Mesenchymal stem cell (in vitro differentiated cells and primary cell): ENCODE data around the gene PGA5. TPM values are rescaled to one million over a fixed set of nuclear protein-coding genes. Genes with fewer than 3 reads are reported as not detected.
"Not testable (repeated sequence)": the region's sequence is repeated elsewhere in the genome, so short reads cannot be mapped to it uniquely, and the experiment has no call there.

Source experiments
- DNase-seq: peaks from one replicate; pipeline ENCODE4 v3.0.0-alpha.2; 2013
- H2AFZ ChIP-seq: one replicate; pipeline ENCODE4 v1.6.1; 2013; ENCODE audit warnings: low read depth, mild to moderate bottlenecking, control low read depth, inconsistent platforms, low read length, moderate library complexity
- H2AK5ac ChIP-seq: 2 replicates; pipeline ENCODE4 v1.6.1; 2013; ENCODE audit warnings: low read length, moderate library complexity, mild to moderate bottlenecking, inconsistent platforms; ENCODE audit not compliant: severe bottlenecking
- H2BK120ac ChIP-seq: one replicate; pipeline ENCODE4 v1.6.1; 2013; ENCODE audit warnings: low read depth, mild to moderate bottlenecking, inconsistent platforms, low read length, moderate library complexity
- H2BK12ac ChIP-seq, 2 experiments: one replicate each; pipeline ENCODE4 v1.6.1; 2013; ENCODE audit warnings: inconsistent platforms in 2 of 2, low read length in 2 of 2, mild to moderate bottlenecking in 2 of 2, moderate library complexity in 2 of 2, control low read depth in 1 of 2
- H2BK15ac ChIP-seq: one replicate; pipeline ENCODE4 v1.6.1; 2013; ENCODE audit warnings: mild to moderate bottlenecking, low read depth, inconsistent platforms; ENCODE audit not compliant: poor library complexity, severe bottlenecking
- H2BK5ac ChIP-seq: 2 replicates; pipeline ENCODE4 v1.6.1; 2013; ENCODE audit warnings: low read depth, mild to moderate bottlenecking, low read length, control low read depth, inconsistent platforms; ENCODE audit not compliant: poor library complexity, severe bottlenecking
- H3K14ac ChIP-seq, 2 experiments: one replicate each; pipeline ENCODE4 v1.6.1; 2013; ENCODE audit warnings: inconsistent platforms in 2 of 2, low read length in 2 of 2, control low read depth in 1 of 2, mild to moderate bottlenecking in 1 of 2, moderate library complexity in 1 of 2
- H3K18ac ChIP-seq, 2 experiments: one replicate each; pipeline ENCODE4 v1.6.1; 2013; ENCODE audit warnings: inconsistent platforms in 2 of 2, low read length in 2 of 2, control low read depth in 1 of 2, low read depth in 1 of 2, mild to moderate bottlenecking in 1 of 2
- H3K23ac ChIP-seq, 2 experiments: one replicate each; pipeline ENCODE4 v1.6.1; 2013; ENCODE audit warnings: inconsistent platforms in 2 of 2, low read length in 2 of 2, mild to moderate bottlenecking in 2 of 2, moderate library complexity in 2 of 2, control low read depth in 1 of 2
- H3K27ac ChIP-seq: 2 replicates; pipeline ENCODE4 v1.5.1; 2013; ENCODE audit warnings: mild to moderate bottlenecking, moderate library complexity, low read length, control low read depth, inconsistent platforms; ENCODE audit not compliant: poor library complexity, severe bottlenecking
- H3K27me3 ChIP-seq, 2 experiments: 2 replicates each; pipeline versions ENCODE4 v1.6.1 to v1.7.0; 2013; ENCODE audit warnings: low read length in 2 of 2, mild to moderate bottlenecking in 2 of 2, moderate library complexity in 2 of 2, control low read depth in 1 of 2, inconsistent platforms in 1 of 2; ENCODE audit not compliant: control insufficient read depth in 1 of 2, insufficient read depth in 1 of 2
- H3K36me3 ChIP-seq, 2 experiments: 2 replicates each; pipeline versions ENCODE4 v1.6.1 to v1.7.0; 2013; ENCODE audit warnings: low read length in 2 of 2, control low read depth in 1 of 2, inconsistent platforms in 1 of 2, low read depth in 1 of 2, mild to moderate bottlenecking in 1 of 2; ENCODE audit not compliant: insufficient read depth in 2 of 2, control insufficient read depth in 1 of 2
- H3K4ac ChIP-seq, 2 experiments: one replicate each; pipeline ENCODE4 v1.6.1; 2013; ENCODE audit warnings: inconsistent platforms in 2 of 2, low read length in 2 of 2, mild to moderate bottlenecking in 2 of 2, moderate library complexity in 2 of 2, control low read depth in 1 of 2, low read depth in 1 of 2
- H3K4me1 ChIP-seq: 2 replicates; pipeline ENCODE4 v1.6.1; 2013; ENCODE audit warnings: low read depth, low read length, control low read depth; ENCODE audit not compliant: control insufficient read depth, insufficient read depth
- H3K4me2 ChIP-seq: 2 replicates; pipeline ENCODE4 v1.6.1; 2013; ENCODE audit warnings: low read length, mild to moderate bottlenecking, inconsistent platforms; ENCODE audit not compliant: poor library complexity, severe bottlenecking
- H3K4me3 ChIP-seq, 2 experiments: 2 replicates each; pipeline versions ENCODE4 v1.5.1 to v1.7.0; 2013; ENCODE audit warnings: low read length in 2 of 2, mild to moderate bottlenecking in 2 of 2, control low read depth in 1 of 2, low read depth in 1 of 2; ENCODE audit not compliant: insufficient read depth in 1 of 2
- H3K79me1 ChIP-seq: replicated peaks from 2 replicates; pipeline ENCODE4 v1.6.1; 2013; ENCODE audit warnings: mild to moderate bottlenecking, control low read depth, low read length, inconsistent platforms; ENCODE audit not compliant: poor library complexity, severe bottlenecking
- H3K9ac ChIP-seq: 2 replicates; pipeline ENCODE4 v1.7.0; 2013; ENCODE audit warnings: mild to moderate bottlenecking, low read length, moderate library complexity
- H3K9me3 ChIP-seq: 2 replicates; pipeline ENCODE4 v1.7.0; 2013; ENCODE audit warnings: mild to moderate bottlenecking, low read length; ENCODE audit not compliant: control insufficient read depth
- H4K8ac ChIP-seq: one replicate; pipeline ENCODE4 v1.6.1; 2013; ENCODE audit warnings: inconsistent platforms, mild to moderate bottlenecking, low read length, moderate library complexity
- H4K91ac ChIP-seq: one replicate; pipeline ENCODE4 v1.6.1; 2013; ENCODE audit warnings: mild to moderate bottlenecking, low read length, inconsistent platforms
- WGBS: methylation state at CpG from one replicate; pipeline ENCODE4 v1.1.7; 2013; ENCODE audit warnings: mixed read lengths; 5-methylcytosine and 5-hydroxymethylcytosine counted together
- polyA plus RNA-seq, 2 experiments: library from polyadenylated mRNA; stranded (reverse); fragments of 200-250 nt; gene quantifications; one replicate each; pipeline ENCODE4 v1.2.3, GENCODE V29; 2013

Gene PGA5
- polyA plus RNA-seq (2013, experiment 1 of 2) = not detected
- not detected for polyA plus RNA-seq (2013, experiment 2 of 2)

DNA sequence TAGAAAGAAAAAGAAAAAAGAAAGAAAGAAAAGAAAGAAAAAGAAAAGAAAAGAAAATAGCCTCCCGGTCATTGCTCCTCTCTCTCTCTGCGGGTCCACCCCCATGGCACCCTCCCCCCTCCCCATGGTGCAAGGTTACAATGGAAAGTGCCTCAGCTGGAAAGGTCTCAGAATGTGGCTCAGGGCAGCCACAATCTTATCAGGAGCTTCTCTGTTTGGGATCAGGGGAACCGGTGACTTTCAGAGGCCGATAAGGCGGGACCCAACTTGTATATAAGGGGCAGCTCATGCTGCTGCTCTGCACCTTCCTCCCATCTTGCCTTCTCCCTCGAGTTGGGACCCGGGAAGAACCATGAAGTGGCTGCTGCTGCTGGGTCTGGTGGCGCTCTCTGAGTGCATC is at the start of gene PGA5:
Gene PGA5, plus strand, starts transcription at position 301 of the 400 bp plus-strand sequence. Its CDS starts 52 bp downstream, at position 353.
- H4K91ac ChIP-seq, H2AFZ ChIP-seq, H2AK5ac ChIP-seq, H3K9ac ChIP-seq, H3K27me3 ChIP-seq, H3K14ac ChIP-seq, H3K79me1 ChIP-seq, H2BK120ac ChIP-seq, H3K27ac ChIP-seq, H3K4me2 ChIP-seq, H3K4me1 ChIP-seq, H2BK15ac ChIP-seq, H3K36me3 ChIP-seq, DNase-seq, H2BK5ac ChIP-seq, H3K4ac ChIP-seq, H3K18ac ChIP-seq, H4K8ac ChIP-seq, H3K23ac ChIP-seq, H2BK12ac ChIP-seq, H3K4me3 ChIP-seq, H3K9me3 ChIP-seq: not testable (repeated sequence)
- no CpG with 5 or more reads among the region's 8 CpGs for WGBS

DNA sequence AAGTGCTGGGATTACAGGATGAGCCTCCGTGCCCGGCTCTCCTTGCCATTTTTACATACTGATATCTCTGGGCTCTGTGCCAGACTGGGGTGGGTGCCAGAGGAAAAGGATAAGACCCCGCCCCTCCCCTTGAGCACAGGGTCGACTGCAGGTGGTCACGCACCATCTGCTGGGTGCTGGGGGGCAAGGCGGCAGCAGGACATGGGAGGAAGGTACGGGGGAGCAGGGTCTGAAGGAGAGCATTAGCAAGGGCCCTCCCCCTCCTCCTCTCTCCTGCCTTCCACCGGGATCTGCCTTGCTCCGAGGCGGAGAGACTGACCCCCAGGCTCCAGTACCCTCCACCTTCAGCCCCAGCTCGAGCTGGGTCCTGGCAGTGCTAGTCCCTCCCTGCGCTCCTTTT is 47.4 kb upstream of the PGA5 start:
- H2AK5ac ChIP-seq = no peak overlapping the region
- H3K18ac ChIP-seq = no peak overlapping the region
- no peak overlapping the region for H2BK120ac ChIP-seq
- H3K79me1 ChIP-seq = no peaks in the 10 kb centered on the region
- no peak overlapping the region for H2BK5ac ChIP-seq
- H3K4ac ChIP-seq = no peak overlapping the region
- no peak overlapping the region for H3K23ac ChIP-seq
- no peak overlapping the region for H3K4me2 ChIP-seq
- no peak overlapping the region for H3K27ac ChIP-seq
- H4K8ac ChIP-seq = no peak overlapping the region
- no peak overlapping the region for H4K91ac ChIP-seq
- H2AFZ ChIP-seq = no peak overlapping the region
- no peak overlapping the region for H3K4me3 ChIP-seq
- no peak overlapping the region for H2BK15ac ChIP-seq
- H3K14ac ChIP-seq = no peak overlapping the region
- no peaks in the 10 kb centered on the region for H3K36me3 ChIP-seq
- peaks cover 0 to 26% of the 10 kb centered on the region in 2 experiments for H3K27me3 ChIP-seq
- peaks cover 14% of the 10 kb centered on the region for H3K4me1 ChIP-seq
- DNase-seq = no peak
- H3K9me3 ChIP-seq = peaks cover 12% of the 10 kb centered on the region
- H2BK12ac ChIP-seq = no peak overlapping the region
- no peak overlapping the region for H3K9ac ChIP-seq
- WGBS = 57% methylated on average over 7 of the region's 12 CpGs

DNA sequence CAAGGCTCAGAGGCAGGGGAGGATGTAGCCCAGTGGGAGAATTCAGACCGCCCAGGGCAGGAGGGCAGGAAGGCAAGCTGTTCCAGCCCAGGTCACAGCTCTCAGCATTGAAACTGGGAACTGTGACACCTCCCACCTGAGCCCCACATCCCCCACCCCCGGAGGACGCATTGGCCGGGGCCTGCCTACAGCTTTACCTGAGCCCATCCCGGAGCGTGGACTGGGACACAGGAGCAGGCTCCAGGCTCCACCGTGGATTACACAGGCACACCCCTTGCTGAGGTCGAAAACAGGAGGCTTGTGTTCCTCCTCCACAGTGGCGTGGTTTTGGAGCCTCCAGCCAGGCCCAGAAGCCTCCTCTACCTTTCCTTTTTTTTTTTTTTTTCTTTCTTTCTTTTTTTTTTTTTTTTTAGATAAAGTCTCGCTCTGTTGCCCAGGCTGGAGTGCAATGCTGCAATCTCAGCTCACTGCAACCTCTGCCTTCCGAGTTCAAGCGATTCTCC is 46.8 kb upstream of the PGA5 start:
- no peak overlapping the region for H2BK120ac ChIP-seq
- H3K4me1 ChIP-seq = peaks cover 14% of the 10 kb centered on the region
- H3K4me2 ChIP-seq = no peak overlapping the region
- H3K4me3 ChIP-seq = no peak overlapping the region
- H2AFZ ChIP-seq = no peak overlapping the region
- no peak for DNase-seq
- H3K23ac ChIP-seq = no peak overlapping the region
- no peak overlapping the region for H3K4ac ChIP-seq
- no peak overlapping the region for H2AK5ac ChIP-seq
- 83% methylated on average over 11 of the region's 12 CpGs for WGBS
- no peak overlapping the region for H3K18ac ChIP-seq
- H2BK5ac ChIP-seq = no peak overlapping the region
- H3K9ac ChIP-seq = no peak overlapping the region
- no peak overlapping the region for H4K8ac ChIP-seq
- no peaks in the 10 kb centered on the region for H3K79me1 ChIP-seq
- peaks cover 18% of the 10 kb centered on the region for H3K9me3 ChIP-seq
- no peak overlapping the region for H2BK12ac ChIP-seq
- no peak overlapping the region for H3K27ac ChIP-seq
- H3K36me3 ChIP-seq = no peaks in the 10 kb centered on the region
- H3K14ac ChIP-seq = no peak overlapping the region
- no peak overlapping the region for H2BK15ac ChIP-seq
- peaks cover 2 to 27% of the 10 kb centered on the region in 2 experiments for H3K27me3 ChIP-seq
- H4K91ac ChIP-seq = no peak overlapping the region

DNA sequence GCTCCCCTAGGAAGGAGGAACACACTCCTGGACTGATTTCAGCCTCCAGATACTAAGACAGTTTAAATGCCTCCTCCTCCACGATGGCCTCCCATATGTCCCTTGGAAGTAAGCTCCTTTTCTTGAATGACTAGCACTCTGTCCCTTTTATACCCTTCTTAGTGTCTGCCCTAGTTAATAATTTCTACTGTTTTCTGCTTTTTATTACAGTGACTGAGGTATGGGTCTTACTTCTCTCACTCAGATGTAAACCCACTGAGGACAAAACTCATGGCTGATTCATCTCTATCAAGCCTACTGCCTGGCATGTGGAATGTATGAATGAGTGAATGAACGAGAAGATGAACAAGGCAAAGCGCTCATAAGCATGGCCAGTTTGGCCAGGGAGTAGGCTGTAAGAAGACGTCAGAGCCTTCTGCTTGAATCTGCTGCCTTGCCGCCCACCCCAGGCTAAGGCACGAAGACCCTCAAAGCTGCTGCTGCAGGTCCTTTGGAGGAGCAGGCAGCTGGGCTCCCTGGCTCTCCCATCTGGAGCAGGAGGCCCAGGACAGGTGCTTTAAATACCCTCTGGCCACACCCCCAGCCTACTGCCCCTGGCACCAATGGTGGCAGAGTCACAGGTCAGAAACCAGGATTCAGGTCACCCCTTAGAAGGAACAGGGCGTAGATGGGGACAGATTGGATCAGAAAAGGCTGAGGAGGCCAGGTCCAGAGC is 45.8 kb upstream of the PGA5 start:
- H2AFZ ChIP-seq = no peak overlapping the region
- peak overlapping the region; percentile 18 for H2AK5ac ChIP-seq
- H3K23ac ChIP-seq = no peak overlapping the region
- H3K18ac ChIP-seq = no peak overlapping the region
- no peaks in the 10 kb centered on the region for H3K79me1 ChIP-seq
- no peak overlapping the region for H3K27ac ChIP-seq
- H2BK15ac ChIP-seq = no peak overlapping the region
- DNase-seq = no peak
- H4K91ac ChIP-seq = no peak overlapping the region
- H3K4me2 ChIP-seq = no peak overlapping the region
- no peak overlapping the region for H3K4me3 ChIP-seq
- H4K8ac ChIP-seq = no peak overlapping the region
- H3K14ac ChIP-seq = no peak overlapping the region
- no peak overlapping the region for H2BK120ac ChIP-seq
- no peaks in the 10 kb centered on the region for H3K36me3 ChIP-seq
- H3K4ac ChIP-seq = no peak overlapping the region
- 73% methylated on average over 6 of the region's 7 CpGs for WGBS
- H3K9me3 ChIP-seq = peaks cover 22% of the 10 kb centered on the region
- H3K27me3 ChIP-seq = peaks cover 4 to 21% of the 10 kb centered on the region in 2 experiments
- no peak overlapping the region for H2BK12ac ChIP-seq
- H3K9ac ChIP-seq = no peak overlapping the region
- no peak overlapping the region for H2BK5ac ChIP-seq
- peaks cover 14% of the 10 kb centered on the region for H3K4me1 ChIP-seq
